SU-DHL-6 (cell line): ENCODE measurements around the gene INTS1.

Source experiments
- H2AFZ ChIP-seq: fragments of 200-600 bp; sonication (generic); 2 replicates; pipeline ENCODE4 v1.6.1; 2014; ENCODE audit warnings: low read depth, mild to moderate bottlenecking, moderate library complexity, mixed read lengths, antibody characterized with exemption, low read length; ENCODE audit not compliant: severe bottlenecking
- H3F3A ChIP-seq: fragments of 200-600 bp; shearing (Covaris generic); 2 replicates; pipeline ENCODE4 v1.6.0; 2016; ENCODE audit warnings: antibody characterized with exemption, mild to moderate bottlenecking; ENCODE audit not compliant: insufficient read depth
- H3K27ac ChIP-seq: fragments of 200-600 bp; sonication (generic); 2 replicates; pipeline ENCODE4 v1.5.1; 2016; ENCODE audit warnings: low read depth, mild to moderate bottlenecking, low read length, moderate library complexity, mixed read lengths
- H3K27me3 ChIP-seq: fragments of 200-600 bp; sonication (generic), shearing (Covaris generic); 2 replicates; pipeline ENCODE4 v1.6.0; 2014; ENCODE audit warnings: mild to moderate bottlenecking, low read length
- H3K36me3 ChIP-seq: fragments of 200-600 bp; sonication (generic); 2 replicates; pipeline ENCODE4 v1.6.1; 2014; ENCODE audit warnings: mild to moderate bottlenecking, low read length, mixed read lengths
- H3K4me2 ChIP-seq: fragments of 300-600, 200-600 bp; shearing (Covaris generic), sonication (generic); 2 replicates; pipeline ENCODE4 v1.6.0; 2014; ENCODE audit warnings: low read length, low read depth, mild to moderate bottlenecking; ENCODE audit not compliant: poor library complexity, severe bottlenecking
- H3K4me3 ChIP-seq: fragments of 200-600 bp; sonication (generic); 2 replicates; pipeline ENCODE4 v1.5.1; 2014; ENCODE audit warnings: antibody characterized with exemption, low read length, mild to moderate bottlenecking, mixed read lengths; ENCODE audit not compliant: insufficient read depth, poor library complexity, severe bottlenecking
- H3K79me2 ChIP-seq: fragments of 200-600 bp; sonication (generic); 2 replicates; pipeline ENCODE4 v1.6.1; 2014; ENCODE audit warnings: mild to moderate bottlenecking, low read length, moderate library complexity; ENCODE audit not compliant: insufficient read depth
- H3K9ac ChIP-seq: fragments of 200-600 bp; sonication (generic); 2 replicates; pipeline ENCODE4 v1.7.0; 2014; ENCODE audit warnings: mild to moderate bottlenecking, low read length
- H3K9me2 ChIP-seq: fragments of 200-600 bp; sonication (generic); replicated peaks from 2 replicates; pipeline ENCODE4 v1.6.1; 2014; ENCODE audit warnings: low read length; ENCODE audit not compliant: insufficient read depth
- H3K9me3 ChIP-seq: fragments of 200-600 bp; sonication (generic); 2 replicates; pipeline ENCODE4 v1.6.1; 2014; ENCODE audit warnings: low read length, mixed read lengths; ENCODE audit not compliant: insufficient read depth
- H4K20me1 ChIP-seq: fragments of 200-600 bp; sonication (generic); 2 replicates; pipeline ENCODE4 v1.6.1; 2014; ENCODE audit warnings: low read depth, mild to moderate bottlenecking, antibody characterized with exemption, low read length, moderate library complexity, mixed read lengths
- CTCF ChIP-seq: fragments of 200-600 bp; sonication (generic); IDR thresholded peaks from one replicate; pipeline ENCODE4 v1.5.1; 2017; ENCODE audit warnings: antibody characterized with exemption, mild to moderate bottlenecking, low read length, moderate library complexity; ENCODE audit not compliant: insufficient read depth, poor library complexity, severe bottlenecking
- EZH2phosphoT487 ChIP-seq: fragments of 200-600 bp; sonication (generic), shearing (Covaris generic); conservative IDR thresholded peaks from 2 replicates; pipeline ENCODE4 v1.6.1; 2018; ENCODE audit warnings: mild to moderate bottlenecking, antibody characterized with exemption, low read length, moderate library complexity, mixed read lengths

Gene INTS1

GRCh38 chr7:1493571-1493970 lies 10.6 kb downstream of the INTS1 start:
- no peaks in the 10 kb centered on the region for H4K20me1 ChIP-seq
- no peaks in the 10 kb centered on the region for H3K9me3 ChIP-seq
- no peaks in the 10 kb centered on the region for H3K36me3 ChIP-seq
- no peaks in the 10 kb centered on the region for H3K79me2 ChIP-seq
- TF ChIP-seq CTCF (no peak), EZH2phosphoT487 (no peak)
- no peak overlapping the region for H3K9ac ChIP-seq
- no peaks in the 10 kb centered on the region for H3F3A ChIP-seq
- H3K27ac ChIP-seq: no peak overlapping the region
- H3K4me2 ChIP-seq: no peak overlapping the region
- H3K4me3 ChIP-seq: no peak overlapping the region
- no peak overlapping the region for H2AFZ ChIP-seq
- H3K27me3 ChIP-seq: no peaks in the 10 kb centered on the region
- H3K9me2 ChIP-seq: no peaks in the 10 kb centered on the region

- Histone ChIP-seq H3K4me3 (no peak overlapping the region), H4K20me1 (no peaks in the 10 kb centered on the region), H3K4me2 (no peak overlapping the region), H3K9ac (no peak overlapping the region), H3K9me2 (no peaks in the 10 kb centered on the region), H3K27ac (no peak overlapping the region), H3K36me3 (no peaks in the 10 kb centered on the region), H2AFZ (no peak overlapping the region), H3F3A (no peaks in the 10 kb centered on the region), H3K9me3 (no peaks in the 10 kb centered on the region), H3K27me3 (no peaks in the 10 kb centered on the region), H3K79me2 (no peaks in the 10 kb centered on the region)
- TF ChIP-seq CTCF (no peak), EZH2phosphoT487 (no peak)
Observed at GRCh38 chr7:1493129-1493528, 11.1 kb downstream of the INTS1 start.

- H3K36me3 ChIP-seq: no peaks in the 10 kb centered on the region
- H3K4me3 ChIP-seq: no peak overlapping the region
- H3K9me2 ChIP-seq: no peaks in the 10 kb centered on the region
- H3K9me3 ChIP-seq: no peaks in the 10 kb centered on the region
- no peak overlapping the region for H3K4me2 ChIP-seq
- H4K20me1 ChIP-seq: no peaks in the 10 kb centered on the region
- no peaks in the 10 kb centered on the region for H3F3A ChIP-seq
- no peak overlapping the region for H3K27ac ChIP-seq
- H3K9ac ChIP-seq: no peak overlapping the region
- TF ChIP-seq CTCF: no peak
- no peak for TF ChIP-seq EZH2phosphoT487
- no peaks in the 10 kb centered on the region for H3K27me3 ChIP-seq
- H3K79me2 ChIP-seq: no peaks in the 10 kb centered on the region
- H2AFZ ChIP-seq: no peak overlapping the region
Observed at GRCh38 chr7:1492640-1493039, 11.5 kb downstream of the INTS1 start.

GRCh38 chr7:1492221-1492620 lies 12.0 kb downstream of the INTS1 start:
- TF ChIP-seq CTCF (no peak), EZH2phosphoT487 (no peak)
- H2AFZ ChIP-seq: no peak overlapping the region
- no peaks in the 10 kb centered on the region for H3F3A ChIP-seq
- no peak overlapping the region for H3K27ac ChIP-seq
- H3K4me3 ChIP-seq: no peak overlapping the region
- H3K9ac ChIP-seq: no peak overlapping the region
- no peaks in the 10 kb centered on the region for H3K9me2 ChIP-seq
- no peaks in the 10 kb centered on the region for H3K9me3 ChIP-seq
- H3K27me3 ChIP-seq: no peaks in the 10 kb centered on the region
- no peaks in the 10 kb centered on the region for H3K79me2 ChIP-seq
- H3K4me2 ChIP-seq: no peak overlapping the region
- H3K36me3 ChIP-seq: no peaks in the 10 kb centered on the region
- H4K20me1 ChIP-seq: no peaks in the 10 kb centered on the region
